HG02623 (cell line): ENCODE data around the gene PSMA1.
A peak's percentile ranks its signal among the peaks of the same experiment; 100 is the strongest.
"Not testable (repeated sequence)": the region's sequence is repeated elsewhere in the genome, so short reads cannot be mapped to it uniquely, and the experiment has no call there.

ENCODE experiments used
- ATAC-seq: cut with Tn5 transposase; IDR thresholded peaks from one replicate; pipeline ENCODE4 v1.9.1; 2021; ENCODE audit warnings: moderate library complexity; ENCODE audit not compliant: unreplicated experiment

The PSMA1 gene

GRCh38 chr11:14519917-14520746, at the start of gene PSMA1:
Gene PSMA1, minus strand, starts transcription at chr11:14520386. Its CDS starts 87 bp downstream, at chr11:14520299.
- ATAC-seq = peak; percentile 92

- not testable (repeated sequence) for ATAC-seq
Measured at GRCh38 chr11:14569516-14569915, 49.3 kb upstream of the PSMA1 start.

DNA sequence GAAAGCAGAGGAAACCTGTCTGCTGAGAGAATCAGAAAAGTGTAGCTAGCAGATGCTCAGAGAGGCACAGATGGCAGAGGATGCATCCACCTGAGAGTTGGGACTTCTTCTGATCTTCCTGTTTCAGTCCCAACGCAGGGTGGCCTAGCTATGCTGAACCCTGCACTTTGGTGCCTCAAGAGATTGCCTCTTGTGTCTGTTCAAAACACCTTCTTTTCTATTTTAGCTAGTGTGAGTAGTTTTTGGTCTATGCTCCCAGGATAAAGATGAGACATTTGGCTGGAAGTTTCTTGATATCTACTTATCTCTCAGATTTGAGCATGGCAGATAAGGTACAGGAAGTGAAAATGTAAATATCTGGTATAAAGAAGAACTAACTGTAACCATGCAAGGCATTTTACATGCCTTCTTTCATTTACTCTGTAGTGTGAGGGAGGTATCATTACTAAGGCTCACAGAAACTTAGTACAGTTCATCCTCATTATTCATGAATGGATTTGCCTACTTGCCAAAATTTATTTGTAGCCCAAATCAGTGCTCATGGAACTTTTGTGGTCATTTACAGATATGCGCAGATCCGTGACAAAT, 47.0 kb upstream of the PSMA1 start:
- ATAC-seq = no peak

DNA sequence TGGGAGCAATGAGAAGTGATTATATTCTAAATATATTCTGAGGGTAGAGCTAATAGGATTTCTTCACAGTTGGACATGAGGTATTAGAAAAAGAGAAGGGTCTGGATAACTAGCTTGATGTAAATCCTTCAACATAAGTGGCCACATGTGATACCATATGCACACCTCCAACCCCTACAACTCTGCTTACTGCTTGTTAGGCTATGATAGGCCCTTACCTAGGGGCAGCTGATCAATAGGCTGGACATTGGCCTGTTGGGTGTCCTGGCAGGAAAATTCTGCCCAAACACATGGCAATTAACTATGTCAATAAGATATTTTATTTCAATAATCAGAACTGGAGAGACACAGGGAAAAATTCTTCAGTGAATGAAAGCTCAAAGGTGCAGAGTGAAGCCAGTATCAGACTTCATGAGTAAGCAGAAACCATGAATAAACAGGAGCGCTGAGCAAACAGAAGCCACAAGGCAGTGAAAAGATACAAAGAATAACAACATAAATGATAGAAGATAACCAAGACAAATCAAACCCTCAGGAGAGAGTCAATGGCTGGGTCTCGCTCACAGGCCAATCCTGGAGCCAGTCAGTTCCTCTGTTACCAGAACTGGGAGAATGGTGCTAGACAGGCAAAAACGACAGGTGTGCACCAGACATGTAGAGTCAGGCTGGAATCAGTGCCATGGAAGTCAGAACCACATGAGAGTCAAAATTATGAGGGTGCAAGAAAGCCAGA, 46.3 kb upstream of the PSMA1 start:
- no peak for ATAC-seq

DNA sequence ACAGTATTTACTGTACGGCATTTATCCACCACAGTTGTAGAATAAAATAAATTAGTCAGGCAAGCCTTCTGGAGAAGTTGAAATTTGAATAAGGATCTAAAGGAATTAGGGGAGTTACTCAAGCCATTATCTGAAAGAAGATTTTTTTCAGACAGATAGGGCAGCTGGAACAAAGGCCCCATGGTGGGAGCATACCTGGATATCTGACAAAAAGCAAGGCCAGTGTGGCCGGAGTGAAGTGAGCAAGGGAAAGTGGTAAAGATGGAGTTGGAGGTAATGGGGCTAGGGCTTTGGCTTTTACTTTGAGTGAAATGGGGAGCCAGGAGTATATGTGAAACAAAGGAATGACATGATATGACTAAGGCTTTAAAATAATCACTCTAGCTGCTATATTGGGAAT, 45.7 kb upstream of the PSMA1 start:
- ATAC-seq = no peak

DNA sequence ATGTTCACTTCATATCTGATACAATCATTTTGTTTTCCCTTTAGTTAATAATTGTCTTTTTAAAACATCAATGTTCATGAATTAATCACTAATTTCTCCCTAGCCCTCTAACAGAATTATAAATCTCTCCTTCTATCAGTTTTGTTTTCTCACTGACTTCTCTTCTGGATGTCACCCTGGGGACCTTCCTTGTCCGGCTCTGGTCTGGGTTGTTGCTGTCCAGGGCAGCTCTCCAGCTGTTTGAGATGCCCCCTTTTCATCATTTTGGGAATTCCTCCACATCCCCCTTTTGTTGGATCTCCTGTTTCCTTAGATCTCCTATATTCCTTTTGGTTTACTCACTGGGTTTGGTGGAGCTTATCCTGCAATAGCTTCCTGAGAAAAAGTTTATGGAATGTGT, 35.6 kb upstream of the PSMA1 start:
- no peak for ATAC-seq

DNA sequence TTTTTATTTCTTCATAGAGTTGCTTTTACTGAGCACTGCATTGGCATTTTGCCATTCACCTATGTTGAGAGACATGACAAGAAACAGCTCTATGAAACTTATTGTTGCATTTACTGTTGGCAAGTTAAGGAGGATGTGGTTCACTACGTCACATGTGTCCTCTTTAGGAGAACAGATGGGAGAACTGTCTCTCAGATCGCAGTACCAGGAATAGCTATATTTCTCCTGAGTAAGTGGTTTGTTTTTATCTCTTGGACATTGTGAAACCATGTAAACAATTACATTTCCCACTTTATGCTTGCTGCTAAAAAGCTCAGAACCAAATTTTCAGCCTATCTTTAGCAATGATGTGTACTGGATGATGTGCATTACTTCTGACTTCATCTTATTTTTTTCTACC, 34.8 kb upstream of the PSMA1 start:
- ATAC-seq = no peak

DNA sequence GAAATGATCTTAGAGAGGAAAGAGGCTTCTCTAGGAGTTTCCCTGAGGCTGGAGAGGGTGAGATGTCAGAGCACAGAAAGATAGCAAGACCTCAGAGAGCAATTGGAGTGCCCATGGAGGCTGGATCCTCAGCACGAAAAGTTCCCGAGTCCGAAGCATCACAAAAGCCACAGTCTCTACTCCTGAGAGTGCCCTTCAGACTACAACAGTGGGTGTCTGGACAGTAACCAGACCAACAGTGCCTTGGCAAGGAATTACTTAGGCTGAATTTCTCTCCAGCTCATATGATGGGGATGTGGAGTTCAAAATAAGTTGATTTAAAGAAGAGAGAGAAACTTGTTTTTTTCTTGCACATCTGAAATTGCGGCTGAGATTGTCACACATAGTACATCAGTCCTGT, 31.9 kb upstream of the PSMA1 start:
- no peak for ATAC-seq

GRCh38 chr11:14551380-14551779, 31.2 kb upstream of the PSMA1 start:
- ATAC-seq = no peak

DNA sequence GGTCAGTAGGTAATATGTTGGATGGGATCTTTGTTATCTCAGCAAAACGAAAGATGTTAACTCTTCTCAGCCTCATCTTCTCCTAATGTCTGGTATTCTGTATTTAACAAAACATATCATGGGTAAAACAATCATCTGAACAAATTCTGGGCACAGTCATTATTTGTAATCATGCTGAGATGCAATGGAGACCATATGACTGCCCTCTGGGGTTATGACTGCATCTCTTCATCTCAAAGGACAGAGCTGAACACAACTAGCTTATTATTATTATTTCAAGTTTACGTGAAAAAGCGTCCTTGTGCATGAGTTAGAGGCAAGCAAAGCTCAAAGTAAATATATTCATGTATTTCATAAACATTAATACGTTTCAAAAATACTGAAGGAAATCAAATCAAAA, 29.7 kb upstream of the PSMA1 start:
- ATAC-seq = no peak

DNA sequence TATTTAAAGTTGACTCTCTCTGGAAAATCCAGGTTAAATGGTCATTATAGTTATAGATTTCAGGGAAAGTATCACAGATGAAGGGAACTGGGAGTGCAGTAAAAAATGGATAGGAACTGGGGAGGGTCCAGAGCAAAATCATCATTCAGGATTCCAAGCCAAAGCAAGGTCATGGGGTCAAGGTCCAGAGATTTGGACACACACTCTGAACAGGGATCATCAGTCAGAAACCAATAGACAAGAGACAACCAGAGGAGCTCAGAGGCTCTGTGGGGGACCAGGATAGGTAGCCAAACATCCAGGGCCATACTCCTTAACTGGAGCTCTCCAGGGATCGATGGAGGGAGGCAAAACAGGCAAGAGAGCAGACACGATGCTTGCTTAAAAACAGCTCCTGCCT, 27.3 kb upstream of the PSMA1 start:
- ATAC-seq = no peak

- no peak for ATAC-seq
Measured at GRCh38 chr11:14546672-14547071, 26.5 kb upstream of the PSMA1 start.

DNA sequence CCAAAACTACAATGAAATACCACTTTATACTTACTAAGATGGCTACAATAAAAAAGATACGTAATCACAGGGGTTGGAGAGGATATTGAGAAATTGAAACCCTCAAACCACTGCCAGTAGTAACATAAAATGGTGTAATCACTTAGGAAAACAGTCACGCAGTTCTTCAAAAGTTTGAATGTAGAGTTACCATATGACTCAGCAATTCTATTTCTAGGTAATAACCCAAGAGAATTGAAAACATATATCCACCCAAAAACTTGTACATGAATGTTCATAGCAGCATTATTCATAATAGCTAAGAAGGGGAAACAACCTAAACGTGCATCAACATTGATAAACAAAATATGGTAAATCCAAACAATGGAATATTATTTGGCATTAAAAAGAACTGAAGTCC, 24.4 kb upstream of the PSMA1 start:
- peak; percentile 82 for ATAC-seq

- ATAC-seq = no peak
Measured at GRCh38 chr11:14543260-14543659, 23.1 kb upstream of the PSMA1 start.

DNA sequence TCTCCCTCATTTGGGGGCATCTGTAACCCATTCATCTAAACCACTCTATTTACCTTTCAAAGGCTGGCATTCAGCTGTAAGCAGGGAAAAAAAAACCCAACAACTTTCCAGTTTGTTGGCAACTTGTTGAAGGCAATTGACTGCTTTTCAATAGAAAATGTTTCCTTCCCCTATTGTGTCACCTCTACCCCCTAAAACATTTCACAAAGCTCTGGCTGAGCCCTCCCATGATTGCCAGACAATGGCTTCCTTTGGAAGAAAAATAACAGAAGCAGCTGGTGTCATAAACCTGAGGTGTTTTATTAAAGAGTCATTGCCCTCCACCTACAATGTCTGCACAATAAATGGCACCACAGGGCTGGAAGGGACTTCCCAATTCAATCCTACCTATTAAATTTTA, 22.1 kb upstream of the PSMA1 start:
- no peak for ATAC-seq

GRCh38 chr11:14541192-14541947, 21.2 kb upstream of the PSMA1 start:
- ATAC-seq = no peak

DNA sequence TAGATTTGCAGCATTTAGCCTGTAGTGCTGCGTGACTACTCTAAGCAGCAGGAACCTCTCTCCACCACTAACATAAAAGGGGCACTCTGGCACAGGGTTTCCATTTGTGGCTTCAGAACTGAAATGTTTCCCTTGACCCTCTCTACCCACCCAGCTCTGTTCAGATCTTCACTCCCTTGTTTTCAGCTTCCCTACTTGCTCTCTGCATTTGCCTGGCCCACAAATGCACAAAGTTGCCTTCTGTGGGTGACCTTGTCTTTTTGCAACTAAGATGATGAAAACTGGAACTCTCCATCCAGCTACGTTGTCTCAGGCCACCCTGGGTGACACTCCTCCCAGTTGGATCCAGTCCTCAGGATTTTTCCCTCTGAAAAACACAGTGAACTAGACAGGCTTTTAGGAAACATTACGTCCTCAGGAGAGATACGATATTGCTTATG, 19.8 kb upstream of the PSMA1 start:
- no peak for ATAC-seq

GRCh38 chr11:14538926-14539554, 18.9 kb upstream of the PSMA1 start:
- ATAC-seq = no peak

- no peak for ATAC-seq
Measured at GRCh38 chr11:14538271-14538925, 18.2 kb upstream of the PSMA1 start.

GRCh38 chr11:14537134-14537599, 17.0 kb upstream of the PSMA1 start:
- ATAC-seq = peak; percentile 65
